Measurements from ENCODE around the gene KIAA1328. TPM values are rescaled to one million over a fixed set of nuclear protein-coding genes. Genes with fewer than 3 reads are reported as not detected.

The KIAA1328 gene
- total RNA-seq, 1 donor from 2014 or later, result 17.2 TPM

DNA sequence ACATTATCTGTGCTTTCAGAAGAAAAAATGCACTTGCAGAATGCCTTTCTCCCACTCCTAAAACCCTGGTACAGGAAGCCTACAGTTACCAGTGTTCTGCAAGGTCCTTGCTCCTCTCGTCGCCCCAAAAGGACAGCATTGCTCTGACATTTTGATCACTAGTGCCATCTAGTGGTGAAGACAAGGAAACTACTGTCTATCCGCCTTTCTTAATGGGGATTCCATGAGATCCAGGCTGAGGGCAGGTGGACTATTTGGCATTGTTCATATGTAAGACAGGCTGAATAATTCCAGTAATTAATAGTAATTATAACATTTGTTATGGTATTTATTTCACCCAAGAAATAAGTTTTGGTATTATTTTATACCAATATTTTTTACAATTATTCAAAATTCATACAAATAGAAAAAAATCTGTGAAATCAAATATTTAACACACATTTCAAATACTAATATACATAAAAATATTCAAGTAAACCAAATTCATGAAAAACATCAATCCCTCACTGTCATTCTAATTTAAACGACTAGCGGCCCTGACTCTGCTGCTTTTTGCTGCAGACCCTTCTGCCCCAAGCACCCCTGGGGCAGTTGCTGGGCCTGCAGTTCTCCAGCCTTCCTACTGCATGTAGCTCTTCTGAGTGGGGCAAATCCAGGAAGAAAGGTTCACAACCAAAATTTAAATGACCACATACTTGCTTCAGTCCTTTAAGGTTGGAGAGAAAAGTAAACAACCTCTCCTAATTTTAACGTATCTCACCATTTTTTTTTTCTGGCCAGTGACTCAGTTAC is 19.1 kb upstream of the KIAA1328 start:
- no peak overlapping the region for H3K27ac ChIP-seq
- no peaks in the 10 kb centered on the region for H3K9me3 ChIP-seq
- H3K4me3 ChIP-seq, result no peak overlapping the region
- H3K27me3 ChIP-seq, result no peaks in the 10 kb centered on the region
- TF ChIP-seq, protein P1, sequence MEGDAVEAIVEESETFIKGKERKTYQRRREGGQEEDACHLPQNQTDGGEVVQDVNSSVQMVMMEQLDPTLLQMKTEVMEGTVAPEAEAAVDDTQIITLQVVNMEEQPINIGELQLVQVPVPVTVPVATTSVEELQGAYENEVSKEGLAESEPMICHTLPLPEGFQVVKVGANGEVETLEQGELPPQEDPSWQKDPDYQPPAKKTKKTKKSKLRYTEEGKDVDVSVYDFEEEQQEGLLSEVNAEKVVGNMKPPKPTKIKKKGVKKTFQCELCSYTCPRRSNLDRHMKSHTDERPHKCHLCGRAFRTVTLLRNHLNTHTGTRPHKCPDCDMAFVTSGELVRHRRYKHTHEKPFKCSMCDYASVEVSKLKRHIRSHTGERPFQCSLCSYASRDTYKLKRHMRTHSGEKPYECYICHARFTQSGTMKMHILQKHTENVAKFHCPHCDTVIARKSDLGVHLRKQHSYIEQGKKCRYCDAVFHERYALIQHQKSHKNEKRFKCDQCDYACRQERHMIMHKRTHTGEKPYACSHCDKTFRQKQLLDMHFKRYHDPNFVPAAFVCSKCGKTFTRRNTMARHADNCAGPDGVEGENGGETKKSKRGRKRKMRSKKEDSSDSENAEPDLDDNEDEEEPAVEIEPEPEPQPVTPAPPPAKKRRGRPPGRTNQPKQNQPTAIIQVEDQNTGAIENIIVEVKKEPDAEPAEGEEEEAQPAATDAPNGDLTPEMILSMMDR (IDR thresholded peaks at IDR 0.05), result peak; percentile 49 to 70 (median 63)
- no peak for TF ChIP-seq POLR2A (IDR thresholded peaks at IDR 0.05)
- intact Hi-C loops (cut with DNase I), result no loop called here
- H3K36me3 ChIP-seq, result peaks cover 0 to 29% of the 10 kb centered on the region in 2 donors
- H3K4me1 ChIP-seq, result peaks cover 20% of the 10 kb centered on the region
- no peak for DNase-seq (ENCODE audit: extremely low spot score in 2 of 2)

DNA sequence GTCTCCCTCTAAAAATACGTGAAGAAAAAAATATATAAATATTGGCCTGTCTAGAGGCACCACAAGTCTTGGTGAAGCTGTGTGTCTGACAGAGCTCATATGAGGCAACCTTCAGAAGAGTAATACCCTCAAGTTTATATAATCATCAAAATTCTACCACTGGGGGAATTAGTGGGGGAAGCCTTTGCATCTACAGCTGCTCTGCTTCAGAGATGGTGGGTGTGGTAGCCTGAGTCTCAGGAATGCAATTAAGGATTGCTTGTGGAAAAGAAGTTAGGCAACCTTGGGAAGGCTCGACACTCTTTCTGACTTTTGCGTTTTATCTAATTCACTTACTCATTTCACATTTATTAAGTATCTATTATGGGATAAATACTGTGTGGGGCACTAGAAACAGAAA is 17.5 kb upstream of the KIAA1328 start:
- H3K27ac ChIP-seq, result peak overlapping the region; percentile 45
- peaks cover 0 to 14% of the 10 kb centered on the region in 2 donors for H3K36me3 ChIP-seq
- no peak for TF ChIP-seq POLR2AphosphoS5 (IDR thresholded peaks at IDR 0.05; ENCODE audit: insufficient read depth in 1 of 2, low read depth in 1 of 2)
- TF ChIP-seq, protein P1 (IDR thresholded peaks at IDR 0.05), result no peak
- no peak for TF ChIP-seq POLR2A (IDR thresholded peaks at IDR 0.05)
- H3K4me1 ChIP-seq, result peaks cover 20% of the 10 kb centered on the region
- H3K27me3 ChIP-seq, result no peaks in the 10 kb centered on the region
- intact Hi-C loops (cut with DNase I), result no loop called here
- no peaks in the 10 kb centered on the region for H3K9me3 ChIP-seq
- H3K4me3 ChIP-seq, result no peak overlapping the region
- DNase-seq (ENCODE audit: extremely low spot score in 2 of 2), result no peak

DNA sequence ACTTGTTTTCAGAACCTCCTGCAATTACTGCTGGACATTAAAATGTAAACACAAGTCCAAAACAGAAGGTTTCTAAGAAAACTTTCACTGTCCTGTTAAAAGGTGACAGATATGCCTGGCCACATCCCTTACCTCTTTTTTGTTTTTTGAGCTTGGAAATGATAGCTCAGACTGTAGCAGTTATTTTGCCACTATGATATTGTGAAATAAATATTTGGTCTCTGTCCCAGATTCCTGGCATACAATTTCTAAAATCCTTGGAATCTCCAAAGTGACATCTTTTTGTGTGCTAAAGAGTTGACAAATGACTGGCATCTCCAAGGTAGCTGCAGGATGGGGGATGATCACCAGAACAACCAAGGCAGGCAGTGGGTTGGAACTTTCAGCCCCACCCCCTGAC is 17.0 kb upstream of the KIAA1328 start:
- no peak for TF ChIP-seq POLR2A (IDR thresholded peaks at IDR 0.05)
- Histone ChIP-seq H3K27ac (peak overlapping the region; percentile 56), H3K27me3 (no peaks in the 10 kb centered on the region), H3K9me3 (no peaks in the 10 kb centered on the region), H3K4me1 (peaks cover 20% of the 10 kb centered on the region), H3K4me3 (no peak overlapping the region), H3K36me3 (peaks cover 0 to 15% of the 10 kb centered on the region in 2 donors)
- DNase-seq (ENCODE audit: extremely low spot score in 2 of 2), result no peak
- intact Hi-C loops (cut with DNase I), result no loop called here

DNA sequence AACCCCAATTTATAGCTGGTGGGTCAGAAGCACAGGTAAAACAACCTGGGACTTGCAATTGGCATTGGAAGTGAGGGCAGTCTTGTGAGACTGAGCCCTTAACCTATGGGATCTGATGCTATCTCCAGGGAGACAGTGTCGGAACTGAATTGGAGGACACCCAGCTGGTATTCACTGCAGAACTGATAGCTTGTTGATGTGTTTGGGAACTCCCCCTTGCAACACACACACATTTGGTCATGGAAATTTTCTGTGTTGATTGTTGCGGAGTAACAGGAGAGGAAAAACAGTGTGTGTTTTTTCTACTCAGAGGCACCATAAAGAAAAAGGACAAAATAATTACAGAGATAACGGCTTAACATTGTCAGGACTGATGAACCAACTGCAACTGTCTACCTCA is 16.2 kb upstream of the KIAA1328 start:
- peak overlapping the region; percentile 56 for H3K27ac ChIP-seq
- H3K27me3 ChIP-seq, result no peaks in the 10 kb centered on the region
- H3K4me3 ChIP-seq, result no peak overlapping the region
- H3K9me3 ChIP-seq, result no peaks in the 10 kb centered on the region
- peaks cover 20% of the 10 kb centered on the region for H3K4me1 ChIP-seq
- TF ChIP-seq, protein P1 (IDR thresholded peaks at IDR 0.05), result no peak
- TF ChIP-seq POLR2A (IDR thresholded peaks at IDR 0.05) (no peak), POLR2AphosphoS5 (IDR thresholded peaks at IDR 0.05; ENCODE audit: insufficient read depth in 1 of 2, low read depth in 1 of 2) (no peak)
- H3K36me3 ChIP-seq, result peaks cover 0 to 8% of the 10 kb centered on the region in 2 donors
- intact Hi-C loops (cut with DNase I), result no loop called here
- no peak for DNase-seq (ENCODE audit: extremely low spot score in 2 of 2)

DNA sequence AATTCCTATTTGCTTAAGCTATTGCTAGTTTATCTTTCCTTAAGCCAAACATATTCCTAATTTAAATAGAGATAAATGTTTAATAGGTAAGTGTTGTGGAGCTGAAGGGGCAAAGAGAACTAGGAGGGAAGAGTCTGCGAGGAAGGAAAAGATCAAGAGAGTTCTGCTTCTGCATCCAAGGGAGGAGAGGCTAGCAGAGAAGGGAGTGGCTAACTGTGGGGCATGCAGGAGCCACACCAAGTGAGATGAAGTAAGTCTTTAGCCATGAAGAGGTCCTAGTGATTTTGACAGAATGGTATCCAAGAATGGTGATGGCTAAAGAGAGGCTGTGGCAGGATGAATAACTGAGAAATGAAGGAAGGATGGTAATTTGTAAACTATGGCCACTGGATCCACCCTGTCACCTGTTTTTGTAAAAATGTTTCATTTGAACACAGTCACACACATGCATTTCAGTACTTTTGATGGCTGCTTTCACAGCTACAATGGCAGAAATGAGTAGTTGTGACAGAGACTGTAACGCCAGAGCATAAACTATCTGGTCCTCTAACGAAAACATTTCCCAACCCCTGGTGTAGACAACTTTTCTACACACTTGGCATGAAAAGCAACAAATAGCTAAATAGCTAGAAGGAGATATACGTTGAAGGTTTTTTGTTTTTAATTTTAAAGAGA is 15.7 kb upstream of the KIAA1328 start:
- no peak overlapping the region for H3K4me3 ChIP-seq
- H3K27ac ChIP-seq, result peak overlapping the region; percentile 15
- no peaks in the 10 kb centered on the region for H3K27me3 ChIP-seq
- peaks cover 0 to 8% of the 10 kb centered on the region in 2 donors for H3K36me3 ChIP-seq
- intact Hi-C loops (cut with DNase I), result no loop called here
- no peaks in the 10 kb centered on the region for H3K9me3 ChIP-seq
- H3K4me1 ChIP-seq, result peaks cover 20% of the 10 kb centered on the region
- TF ChIP-seq POLR2AphosphoS5 (IDR thresholded peaks at IDR 0.05; ENCODE audit: insufficient read depth in 1 of 2, low read depth in 1 of 2), result no peak
- TF ChIP-seq, protein P1 (IDR thresholded peaks at IDR 0.05), result no peak
- TF ChIP-seq POLR2A (IDR thresholded peaks at IDR 0.05), result no peak
- DNase-seq (ENCODE audit: extremely low spot score in 2 of 2), result no peak

All from vagina (tissue), 2 donors.